Measurements from ENCODE around the gene SDK1.

Gene SDK1

DNA sequence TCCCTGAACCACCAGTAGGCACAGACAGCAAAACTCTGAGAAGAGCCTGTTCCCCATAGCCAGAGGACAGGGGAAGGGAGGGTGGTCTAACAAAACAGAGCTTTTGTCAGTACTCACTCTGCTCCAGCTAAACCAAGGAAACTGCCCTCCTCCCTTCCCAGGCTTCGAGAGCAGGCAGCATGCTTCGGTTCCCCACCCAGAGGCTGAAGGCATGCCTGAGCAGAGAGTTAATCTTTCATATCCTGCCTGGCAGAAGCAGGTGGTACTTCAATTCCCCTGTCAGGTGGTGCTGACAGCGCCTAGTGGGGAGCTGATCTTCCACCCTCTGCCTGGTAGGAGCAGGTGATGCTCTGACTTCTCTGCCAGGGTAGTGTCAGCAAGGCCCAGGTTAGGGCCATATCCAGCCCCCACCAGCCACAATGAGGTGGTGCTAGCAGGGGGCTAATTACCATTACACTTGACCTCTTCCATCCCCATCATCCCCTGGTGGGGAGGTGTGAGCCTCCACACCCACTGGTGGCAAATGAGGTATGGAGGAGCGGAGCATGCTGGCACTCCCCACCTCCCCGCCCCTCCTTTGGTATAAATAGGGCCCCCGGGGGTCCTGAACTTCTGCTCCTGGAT, 35.1 kb downstream of the SDK1 start:
- H3K27ac ChIP-seq (ENCODE audit: low read length) = no peak overlapping the region
- no peaks in the 10 kb centered on the region for H3K27me3 ChIP-seq (ENCODE audit: control insufficient read depth in 1 of 2, insufficient read depth in 2 of 2, low read length in 2 of 2)

DNA sequence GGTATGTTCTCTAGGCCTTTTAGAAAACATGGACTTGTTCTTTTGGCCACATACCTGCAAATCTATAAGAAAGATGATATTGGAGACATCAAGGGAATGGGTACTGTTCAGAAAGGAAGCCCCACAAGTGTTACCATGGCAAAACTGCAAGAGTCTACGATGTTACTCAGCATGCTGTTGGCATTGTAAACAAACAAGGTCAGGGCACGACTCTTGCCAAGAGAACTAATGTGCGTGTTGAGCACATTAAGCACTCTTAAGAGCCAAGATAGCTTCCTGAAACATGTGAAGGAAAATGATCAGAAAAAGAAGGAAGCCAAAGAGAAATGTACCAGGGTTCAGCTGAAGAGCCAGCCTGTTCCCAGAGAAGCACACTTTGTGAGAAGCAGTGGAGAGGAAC, 37.1 kb downstream of the SDK1 start:
- Histone ChIP-seq H3K9ac (ENCODE audit: low read length in 2 of 2) (no peak overlapping the region), H3K4me1 (ENCODE audit: control insufficient read depth, insufficient read depth, low read length) (no peaks in the 10 kb centered on the region), H3K36me3 (ENCODE audit: control insufficient read depth in 2 of 2, insufficient read depth in 2 of 2, low read length in 2 of 2) (no peaks in the 10 kb centered on the region), H3K27me3 (ENCODE audit: control insufficient read depth in 1 of 2, insufficient read depth in 2 of 2, low read length in 2 of 2) (no peaks in the 10 kb centered on the region), H3K9me3 (ENCODE audit: control insufficient read depth in 2 of 2, low read length in 2 of 2) (no peaks in the 10 kb centered on the region), H3K4me3 (ENCODE audit: low read length in 2 of 2) (no peak overlapping the region), H3K27ac (ENCODE audit: low read length) (no peak overlapping the region)

More for the DNA sequence above, 35.1 kb downstream of the SDK1 start:
- H3K9me3 ChIP-seq (ENCODE audit: control insufficient read depth in 2 of 2, low read length in 2 of 2) = no peaks in the 10 kb centered on the region
- no peak overlapping the region for H3K9ac ChIP-seq (ENCODE audit: low read length in 2 of 2)
- H3K4me3 ChIP-seq (ENCODE audit: low read length in 2 of 2) = no peak overlapping the region
- H3K4me1 ChIP-seq (ENCODE audit: control insufficient read depth, insufficient read depth, low read length) = no peaks in the 10 kb centered on the region
- H3K36me3 ChIP-seq (ENCODE audit: control insufficient read depth in 2 of 2, insufficient read depth in 2 of 2, low read length in 2 of 2) = no peaks in the 10 kb centered on the region

DNA sequence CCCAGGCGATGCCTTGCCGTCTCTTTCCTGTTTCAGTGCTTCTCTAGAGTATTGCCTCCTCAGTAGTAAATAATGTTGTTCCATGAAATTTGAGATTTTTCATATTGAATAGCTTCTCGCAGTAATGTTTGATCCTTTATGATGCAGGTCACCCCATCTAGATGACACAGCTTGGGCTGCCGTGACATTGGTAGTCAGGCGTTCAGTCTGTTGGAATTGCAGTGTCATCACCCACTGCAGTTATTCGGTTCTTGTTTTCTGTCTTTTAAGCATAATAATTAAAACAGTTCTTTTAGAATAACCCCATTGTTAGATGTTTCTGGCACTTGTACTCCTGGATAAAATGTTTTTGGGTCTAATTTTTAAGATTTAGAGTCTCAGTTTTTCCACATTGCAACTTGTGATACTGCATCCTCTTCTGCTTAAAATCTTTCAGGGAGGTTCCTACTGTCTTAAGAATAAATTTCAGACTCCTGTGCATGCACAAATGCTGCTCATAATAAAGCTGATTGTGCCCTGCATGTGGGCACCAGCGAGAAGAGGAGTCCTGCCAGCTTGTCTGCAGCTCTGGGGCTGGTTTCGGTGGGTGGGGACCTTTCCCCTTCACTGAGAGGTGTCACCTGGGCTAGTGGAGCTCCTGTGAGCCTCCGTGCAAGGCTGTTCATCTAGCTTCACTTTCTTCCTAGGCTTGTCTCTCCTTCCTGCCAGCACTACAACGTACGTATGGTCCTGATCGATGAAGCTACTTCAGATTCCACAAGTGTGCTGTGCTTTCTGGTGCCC, 44.8 kb downstream of the SDK1 start:
- Histone ChIP-seq H3K9ac (ENCODE audit: low read length in 2 of 2) (no peak overlapping the region), H3K4me1 (ENCODE audit: control insufficient read depth, insufficient read depth, low read length) (no peaks in the 10 kb centered on the region), H3K9me3 (ENCODE audit: control insufficient read depth in 2 of 2, low read length in 2 of 2) (no peaks in the 10 kb centered on the region), H3K27me3 (ENCODE audit: control insufficient read depth in 1 of 2, insufficient read depth in 2 of 2, low read length in 2 of 2) (no peaks in the 10 kb centered on the region), H3K36me3 (ENCODE audit: control insufficient read depth in 2 of 2, insufficient read depth in 2 of 2, low read length in 2 of 2) (no peaks in the 10 kb centered on the region), H3K4me3 (ENCODE audit: low read length in 2 of 2) (no peak overlapping the region), H3K27ac (ENCODE audit: low read length) (no peak overlapping the region)

- no peaks in the 10 kb centered on the region for H3K27me3 ChIP-seq (ENCODE audit: control insufficient read depth in 1 of 2, insufficient read depth in 2 of 2, low read length in 2 of 2)
- no peaks in the 10 kb centered on the region for H3K9me3 ChIP-seq (ENCODE audit: control insufficient read depth in 2 of 2, low read length in 2 of 2)
- H3K27ac ChIP-seq (ENCODE audit: low read length) = no peak overlapping the region
- no peaks in the 10 kb centered on the region for H3K36me3 ChIP-seq (ENCODE audit: control insufficient read depth in 2 of 2, insufficient read depth in 2 of 2, low read length in 2 of 2)
- H3K4me3 ChIP-seq (ENCODE audit: low read length in 2 of 2) = no peak overlapping the region
- no peaks in the 10 kb centered on the region for H3K4me1 ChIP-seq (ENCODE audit: control insufficient read depth, insufficient read depth, low read length)
- no peak overlapping the region for H3K9ac ChIP-seq (ENCODE audit: low read length in 2 of 2)
Measured at GRCh38 chr7:3349126-3349525, 48.1 kb downstream of the SDK1 start.

- Histone ChIP-seq H3K36me3 (ENCODE audit: control insufficient read depth in 2 of 2, insufficient read depth in 2 of 2, low read length in 2 of 2) (no peaks in the 10 kb centered on the region), H3K27ac (ENCODE audit: low read length) (no peak overlapping the region), H3K4me3 (ENCODE audit: low read length in 2 of 2) (no peak overlapping the region), H3K9me3 (ENCODE audit: control insufficient read depth in 2 of 2, low read length in 2 of 2) (no peaks in the 10 kb centered on the region), H3K27me3 (ENCODE audit: control insufficient read depth in 1 of 2, insufficient read depth in 2 of 2, low read length in 2 of 2) (no peaks in the 10 kb centered on the region), H3K4me1 (ENCODE audit: control insufficient read depth, insufficient read depth, low read length) (no peaks in the 10 kb centered on the region), H3K9ac (ENCODE audit: low read length in 2 of 2) (no peak overlapping the region)
Measured at GRCh38 chr7:3356173-3356572, 55.1 kb downstream of the SDK1 start.

DNA sequence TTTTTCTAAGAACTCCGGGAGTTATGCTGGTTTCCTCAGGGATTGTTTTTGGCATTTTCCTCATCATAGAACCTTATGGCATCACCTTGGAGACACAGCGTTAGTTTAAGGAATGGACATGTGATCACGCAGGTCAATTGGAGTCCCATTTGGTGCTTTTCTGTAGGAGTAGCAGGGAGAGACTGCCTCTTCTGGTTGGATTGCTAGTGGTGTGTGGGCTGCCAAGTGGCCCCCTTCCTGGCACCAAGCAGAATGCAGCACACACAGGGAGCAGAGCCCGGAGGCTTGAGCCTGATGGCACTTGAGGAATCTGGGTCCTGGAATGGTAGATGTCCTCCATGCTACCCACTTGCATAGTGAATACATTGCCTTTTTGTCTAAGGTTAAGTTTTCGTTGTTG, 57.9 kb downstream of the SDK1 start:
- no peak overlapping the region for H3K9ac ChIP-seq (ENCODE audit: low read length in 2 of 2)
- H3K27ac ChIP-seq (ENCODE audit: low read length) = no peak overlapping the region
- H3K36me3 ChIP-seq (ENCODE audit: control insufficient read depth in 2 of 2, insufficient read depth in 2 of 2, low read length in 2 of 2) = no peaks in the 10 kb centered on the region
- H3K9me3 ChIP-seq (ENCODE audit: control insufficient read depth in 2 of 2, low read length in 2 of 2) = no peaks in the 10 kb centered on the region
- H3K4me3 ChIP-seq (ENCODE audit: low read length in 2 of 2) = no peak overlapping the region
- no peaks in the 10 kb centered on the region for H3K4me1 ChIP-seq (ENCODE audit: control insufficient read depth, insufficient read depth, low read length)
- no peaks in the 10 kb centered on the region for H3K27me3 ChIP-seq (ENCODE audit: control insufficient read depth in 1 of 2, insufficient read depth in 2 of 2, low read length in 2 of 2)

GRCh38 chr7:3367261-3367660, 66.2 kb downstream of the SDK1 start:
- Histone ChIP-seq H3K27ac (ENCODE audit: low read length) (no peak overlapping the region), H3K4me3 (ENCODE audit: low read length in 2 of 2) (no peak overlapping the region), H3K4me1 (ENCODE audit: control insufficient read depth, insufficient read depth, low read length) (no peaks in the 10 kb centered on the region), H3K36me3 (ENCODE audit: control insufficient read depth in 2 of 2, insufficient read depth in 2 of 2, low read length in 2 of 2) (no peaks in the 10 kb centered on the region), H3K9ac (ENCODE audit: low read length in 2 of 2) (no peak overlapping the region), H3K9me3 (ENCODE audit: control insufficient read depth in 2 of 2, low read length in 2 of 2) (no peaks in the 10 kb centered on the region), H3K27me3 (ENCODE audit: control insufficient read depth in 1 of 2, insufficient read depth in 2 of 2, low read length in 2 of 2) (no peaks in the 10 kb centered on the region)

- Histone ChIP-seq H3K27me3 (ENCODE audit: control insufficient read depth in 1 of 2, insufficient read depth in 2 of 2, low read length in 2 of 2) (no peaks in the 10 kb centered on the region), H3K36me3 (ENCODE audit: control insufficient read depth in 2 of 2, insufficient read depth in 2 of 2, low read length in 2 of 2) (no peaks in the 10 kb centered on the region), H3K27ac (ENCODE audit: low read length) (no peak overlapping the region), H3K4me1 (ENCODE audit: control insufficient read depth, insufficient read depth, low read length) (no peaks in the 10 kb centered on the region), H3K9me3 (ENCODE audit: control insufficient read depth in 2 of 2, low read length in 2 of 2) (no peaks in the 10 kb centered on the region), H3K4me3 (ENCODE audit: low read length in 2 of 2) (no peak overlapping the region), H3K9ac (ENCODE audit: low read length in 2 of 2) (no peak overlapping the region)
Measured at GRCh38 chr7:3370068-3370830, 69.2 kb downstream of the SDK1 start.

DNA sequence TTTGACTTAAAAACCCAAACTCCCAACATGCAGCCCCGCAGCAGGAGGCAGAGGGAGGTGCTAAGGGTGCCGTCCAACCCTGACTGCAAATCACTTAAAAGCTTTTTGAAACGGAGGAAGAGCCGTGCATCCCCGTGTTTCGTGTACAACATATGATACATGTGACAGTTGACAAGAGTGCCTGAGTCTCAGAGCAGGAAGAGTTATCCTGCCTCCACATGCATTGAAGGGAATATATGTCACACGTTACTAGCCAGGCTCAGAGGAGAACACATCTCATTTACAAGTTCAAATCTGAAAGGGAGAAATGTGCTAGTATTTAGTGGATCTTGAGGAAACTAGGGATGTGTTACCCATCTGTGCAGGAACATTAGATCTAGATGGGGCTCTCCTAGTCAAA, 69.9 kb downstream of the SDK1 start:
- Histone ChIP-seq H3K4me3 (ENCODE audit: low read length in 2 of 2) (no peak overlapping the region), H3K36me3 (ENCODE audit: control insufficient read depth in 2 of 2, insufficient read depth in 2 of 2, low read length in 2 of 2) (no peaks in the 10 kb centered on the region), H3K4me1 (ENCODE audit: control insufficient read depth, insufficient read depth, low read length) (no peaks in the 10 kb centered on the region), H3K9me3 (ENCODE audit: control insufficient read depth in 2 of 2, low read length in 2 of 2) (no peaks in the 10 kb centered on the region), H3K27me3 (ENCODE audit: control insufficient read depth in 1 of 2, insufficient read depth in 2 of 2, low read length in 2 of 2) (no peaks in the 10 kb centered on the region), H3K27ac (ENCODE audit: low read length) (no peak overlapping the region), H3K9ac (ENCODE audit: low read length in 2 of 2) (no peak overlapping the region)

DNA sequence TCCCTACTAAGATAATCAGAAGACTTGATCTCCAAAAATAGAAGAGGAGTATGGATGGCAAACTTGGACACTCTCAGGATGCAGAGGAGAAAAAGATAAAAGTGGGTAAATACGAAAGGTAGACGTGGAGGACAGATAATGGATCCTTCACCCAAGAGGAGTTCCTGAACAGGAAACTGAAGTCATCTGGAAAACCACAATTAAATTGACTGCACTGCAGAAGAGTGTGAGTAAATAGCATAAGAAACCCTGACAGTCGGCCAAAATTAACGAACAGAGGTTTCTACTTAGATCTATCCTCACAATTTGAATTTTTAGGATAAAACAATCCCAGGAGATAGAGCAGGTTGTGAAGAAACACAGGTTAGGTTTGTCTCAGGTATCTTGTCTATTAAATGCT, 70.5 kb downstream of the SDK1 start:
- no peak overlapping the region for H3K27ac ChIP-seq (ENCODE audit: low read length)
- no peak overlapping the region for H3K9ac ChIP-seq (ENCODE audit: low read length in 2 of 2)
- H3K9me3 ChIP-seq (ENCODE audit: control insufficient read depth in 2 of 2, low read length in 2 of 2) = no peaks in the 10 kb centered on the region
- no peaks in the 10 kb centered on the region for H3K36me3 ChIP-seq (ENCODE audit: control insufficient read depth in 2 of 2, insufficient read depth in 2 of 2, low read length in 2 of 2)
- H3K27me3 ChIP-seq (ENCODE audit: control insufficient read depth in 1 of 2, insufficient read depth in 2 of 2, low read length in 2 of 2) = no peaks in the 10 kb centered on the region
- H3K4me1 ChIP-seq (ENCODE audit: control insufficient read depth, insufficient read depth, low read length) = no peaks in the 10 kb centered on the region
- no peak overlapping the region for H3K4me3 ChIP-seq (ENCODE audit: low read length in 2 of 2)

DNA sequence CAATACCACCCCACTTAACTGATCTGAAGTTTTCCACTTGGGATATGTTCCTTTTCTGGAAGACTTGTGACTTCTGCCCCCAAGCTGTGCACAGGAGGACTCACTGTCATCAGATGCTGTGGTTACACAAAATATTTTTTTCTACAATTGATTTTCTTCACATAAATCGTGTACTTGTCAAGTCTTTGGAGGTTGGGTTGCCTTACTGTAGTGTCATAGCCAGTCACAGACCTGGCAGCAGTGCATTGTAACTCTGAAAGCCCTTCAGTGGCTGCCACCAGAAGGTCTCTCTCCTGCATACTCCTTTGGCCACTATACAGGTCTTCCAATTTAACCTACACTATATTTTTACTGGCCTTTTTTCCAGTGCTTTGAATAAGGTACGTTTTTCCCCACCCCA, 73.2 kb downstream of the SDK1 start:
- H3K27ac ChIP-seq (ENCODE audit: low read length) = no peak overlapping the region
- no peak overlapping the region for H3K9ac ChIP-seq (ENCODE audit: low read length in 2 of 2)
- H3K4me1 ChIP-seq (ENCODE audit: control insufficient read depth, insufficient read depth, low read length) = no peaks in the 10 kb centered on the region
- H3K27me3 ChIP-seq (ENCODE audit: control insufficient read depth in 1 of 2, insufficient read depth in 2 of 2, low read length in 2 of 2) = no peaks in the 10 kb centered on the region
- H3K36me3 ChIP-seq (ENCODE audit: control insufficient read depth in 2 of 2, insufficient read depth in 2 of 2, low read length in 2 of 2) = no peaks in the 10 kb centered on the region
- no peak overlapping the region for H3K4me3 ChIP-seq (ENCODE audit: low read length in 2 of 2)
- no peaks in the 10 kb centered on the region for H3K9me3 ChIP-seq (ENCODE audit: control insufficient read depth in 2 of 2, low read length in 2 of 2)

Measured in stomach smooth muscle (tissue), 2 donors.